Loucy (cell line): ENCODE measurements around the gene TLCD3B.

ENCODE experiments used
- CTCF ChIP-seq: fragments of 200-600 bp; sonication (generic); conservative IDR thresholded peaks from 2 replicates; pipeline ENCODE4 v1.5.1; 2014; ENCODE audit warnings: mild to moderate bottlenecking, antibody characterized with exemption, low read length
- EZH2phosphoT487 ChIP-seq: fragments of 200-600 bp; IDR thresholded peaks from 2 replicates; pipeline ENCODE4 v1.6.1; 2018; ENCODE audit warnings: antibody characterized with exemption, mild to moderate bottlenecking, moderate library complexity, borderline replicate concordance

DNA sequence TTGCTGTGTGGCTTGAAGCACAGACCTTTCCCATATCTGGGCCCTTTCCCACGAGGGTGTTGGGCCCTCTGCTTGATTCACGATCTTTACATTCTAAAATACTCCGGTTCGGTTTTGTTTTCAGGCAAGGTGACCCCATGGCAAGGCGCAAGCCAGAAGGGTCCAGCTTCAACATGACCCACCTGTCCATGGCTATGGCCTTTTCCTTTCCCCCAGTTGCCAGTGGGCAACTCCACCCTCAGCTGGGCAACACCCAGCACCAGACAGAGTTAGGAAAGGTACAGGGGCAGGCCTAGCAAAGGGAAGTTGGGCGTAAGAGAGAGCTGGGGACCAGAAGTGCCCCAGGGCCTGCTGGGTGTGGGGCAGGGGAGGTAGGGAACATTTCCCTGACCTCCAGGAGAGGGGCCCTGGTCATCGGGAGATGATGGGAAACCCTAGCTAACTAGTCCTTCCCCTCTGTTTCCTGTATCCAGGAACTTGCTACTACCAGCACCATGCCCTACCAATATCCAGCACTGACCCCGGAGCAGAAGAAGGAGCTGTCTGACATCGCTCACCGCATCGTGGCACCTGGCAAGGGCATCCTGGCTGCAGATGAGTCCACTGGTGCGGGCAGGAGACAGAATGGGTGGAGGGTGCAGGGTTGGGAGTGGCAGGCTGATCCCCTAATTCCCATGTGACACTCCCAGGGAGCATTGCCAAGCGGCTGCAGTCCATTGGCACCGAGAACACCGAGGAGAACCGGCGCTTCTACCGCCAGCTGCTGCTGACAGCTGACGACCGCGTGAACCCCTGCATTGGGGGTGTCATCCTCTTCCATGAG, 35.9 kb upstream of the TLCD3B start:
- TF ChIP-seq EZH2phosphoT487: no peak
- no peak for TF ChIP-seq CTCF
